Measurements from ENCODE around the gene SMC3. TPM values are rescaled to one million over a fixed set of nuclear protein-coding genes. Genes with fewer than 3 reads are reported as not detected.

SMC3 gene
- total RNA-seq, 2 donors from 2014 or later, result 66.0 to 75.9 TPM

DNA sequence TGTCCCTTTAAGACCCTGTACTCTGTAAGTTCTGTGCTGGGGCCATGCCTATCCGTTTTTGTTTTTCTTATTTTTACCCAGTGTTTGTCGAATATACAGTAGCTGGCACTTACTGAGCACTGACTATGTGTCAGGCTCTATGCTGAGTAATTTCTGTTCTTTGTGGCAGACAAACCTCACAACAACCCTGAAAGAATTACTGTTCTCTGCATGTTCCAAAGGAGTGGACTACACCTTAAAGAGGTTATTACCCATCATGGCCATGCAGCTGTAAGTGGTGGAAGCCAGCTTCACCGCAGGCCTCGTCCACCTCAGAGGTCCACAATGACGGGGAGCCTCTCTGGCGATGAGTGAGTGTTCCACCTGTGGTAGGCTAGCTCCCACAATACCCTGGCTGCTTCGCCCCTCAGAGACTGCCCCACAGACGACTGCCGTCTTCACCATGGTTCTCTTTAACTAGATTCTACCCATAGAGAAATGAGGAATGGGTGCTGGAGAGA, 46.6 kb downstream of the SMC3 start:
- Histone ChIP-seq H3K4me1 (ENCODE audit: control insufficient read depth, insufficient read depth, low read length) (peaks cover 4% of the 10 kb centered on the region), H3K4me3 (ENCODE audit: low read length) (no peak overlapping the region), H3K9ac (ENCODE audit: extremely low read depth, low read length, poor library complexity, severe bottlenecking) (no peak overlapping the region), H3K9me3 (ENCODE audit: control insufficient read depth, low read length) (no peaks in the 10 kb centered on the region), H3K27me3 (ENCODE audit: control insufficient read depth, insufficient read depth, low read length, poor library complexity, severe bottlenecking) (no peaks in the 10 kb centered on the region), H3K36me3 (ENCODE audit: control insufficient read depth, insufficient read depth, low read length) (no peaks in the 10 kb centered on the region), H3K27ac (ENCODE audit: low read depth, low read length) (no peak overlapping the region)
- Mint-ChIP-seq H3K9me3 (no peaks in the 10 kb centered on the region), H3K4me1 (peaks cover 20% of the 10 kb centered on the region), H3K27ac (no peak overlapping the region), H3K27me3 (ENCODE audit: insufficient read depth) (peaks cover 2% of the 10 kb centered on the region), H3K4me3 (no peak overlapping the region), H3K36me3 (ENCODE audit: low read depth) (no peaks in the 10 kb centered on the region)
- WGBS, 2 experiments (ENCODE audit: insufficient coverage in 1 of 2, insufficient read length in 1 of 2), result 93 to 97% methylated on average over 7 to 9 of the region's 9 CpGs
- TF ChIP-seq, protein P1, sequence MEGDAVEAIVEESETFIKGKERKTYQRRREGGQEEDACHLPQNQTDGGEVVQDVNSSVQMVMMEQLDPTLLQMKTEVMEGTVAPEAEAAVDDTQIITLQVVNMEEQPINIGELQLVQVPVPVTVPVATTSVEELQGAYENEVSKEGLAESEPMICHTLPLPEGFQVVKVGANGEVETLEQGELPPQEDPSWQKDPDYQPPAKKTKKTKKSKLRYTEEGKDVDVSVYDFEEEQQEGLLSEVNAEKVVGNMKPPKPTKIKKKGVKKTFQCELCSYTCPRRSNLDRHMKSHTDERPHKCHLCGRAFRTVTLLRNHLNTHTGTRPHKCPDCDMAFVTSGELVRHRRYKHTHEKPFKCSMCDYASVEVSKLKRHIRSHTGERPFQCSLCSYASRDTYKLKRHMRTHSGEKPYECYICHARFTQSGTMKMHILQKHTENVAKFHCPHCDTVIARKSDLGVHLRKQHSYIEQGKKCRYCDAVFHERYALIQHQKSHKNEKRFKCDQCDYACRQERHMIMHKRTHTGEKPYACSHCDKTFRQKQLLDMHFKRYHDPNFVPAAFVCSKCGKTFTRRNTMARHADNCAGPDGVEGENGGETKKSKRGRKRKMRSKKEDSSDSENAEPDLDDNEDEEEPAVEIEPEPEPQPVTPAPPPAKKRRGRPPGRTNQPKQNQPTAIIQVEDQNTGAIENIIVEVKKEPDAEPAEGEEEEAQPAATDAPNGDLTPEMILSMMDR (conservative IDR thresholded peaks at IDR 0.05), result no peak
- no peak for DNase-seq

- TF ChIP-seq, protein P1 (conservative IDR thresholded peaks at IDR 0.05), result no peak
- 90 to 100% methylated on average over 2 of the region's 2 CpGs for WGBS, 2 experiments (ENCODE audit: insufficient coverage in 1 of 2, insufficient read length in 1 of 2)
- peaks cover 2% of the 10 kb centered on the region for H3K27me3 Mint-ChIP-seq (ENCODE audit: insufficient read depth)
- Histone ChIP-seq H3K9me3 (ENCODE audit: control insufficient read depth, low read length) (no peaks in the 10 kb centered on the region), H3K4me1 (ENCODE audit: control insufficient read depth, insufficient read depth, low read length) (peaks cover 9% of the 10 kb centered on the region), H3K9ac (ENCODE audit: extremely low read depth, low read length, poor library complexity, severe bottlenecking) (no peak overlapping the region), H3K36me3 (ENCODE audit: control insufficient read depth, insufficient read depth, low read length) (no peaks in the 10 kb centered on the region), H3K27me3 (ENCODE audit: control insufficient read depth, insufficient read depth, low read length, poor library complexity, severe bottlenecking) (no peaks in the 10 kb centered on the region), H3K4me3 (ENCODE audit: low read length) (no peak overlapping the region), H3K27ac (ENCODE audit: low read depth, low read length) (no peak overlapping the region)
- no peaks in the 10 kb centered on the region for H3K9me3 Mint-ChIP-seq
- no peak overlapping the region for H3K4me3 Mint-ChIP-seq
- H3K4me1 Mint-ChIP-seq, result peaks cover 25% of the 10 kb centered on the region
- H3K36me3 Mint-ChIP-seq (ENCODE audit: low read depth), result no peaks in the 10 kb centered on the region
- no peak for DNase-seq
- H3K27ac Mint-ChIP-seq, result no peak overlapping the region
These were observed 47.7 kb downstream of the SMC3 start for GRCh38 chr10:110615057-110615747.

DNA sequence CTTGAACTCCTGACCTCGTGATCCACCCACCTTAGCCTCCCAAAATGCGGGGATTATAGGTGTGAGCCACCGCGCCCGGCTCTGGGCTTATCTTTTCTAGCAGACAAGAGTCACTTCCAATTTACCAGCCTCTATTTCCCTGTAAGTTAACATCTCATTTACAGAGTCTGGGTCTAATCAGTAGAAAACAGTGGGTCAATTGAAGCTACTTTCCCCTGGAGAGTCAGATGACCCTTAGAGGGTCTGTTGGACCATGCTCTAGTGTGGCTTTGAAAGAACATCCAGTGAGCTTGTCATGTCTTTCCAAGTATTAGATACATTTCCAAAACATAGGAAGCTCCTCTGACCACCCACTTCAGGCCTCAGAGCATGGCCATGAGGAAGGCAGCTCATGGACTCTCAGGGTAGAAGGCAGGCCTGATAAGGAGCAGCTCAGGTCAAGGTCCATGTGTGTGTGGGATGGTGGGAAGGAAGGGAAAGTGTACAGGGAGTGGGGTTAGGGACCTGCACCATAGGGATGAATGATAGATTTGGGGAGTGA, 49.1 kb downstream of the SMC3 start:
- peaks cover 2% of the 10 kb centered on the region for H3K27me3 Mint-ChIP-seq (ENCODE audit: insufficient read depth)
- no peaks in the 10 kb centered on the region for H3K36me3 Mint-ChIP-seq (ENCODE audit: low read depth)
- TF ChIP-seq, protein P1 (conservative IDR thresholded peaks at IDR 0.05), result no peak
- Histone ChIP-seq H3K4me1 (ENCODE audit: control insufficient read depth, insufficient read depth, low read length) (peaks cover 6% of the 10 kb centered on the region), H3K9ac (ENCODE audit: extremely low read depth, low read length, poor library complexity, severe bottlenecking) (no peak overlapping the region), H3K27me3 (ENCODE audit: control insufficient read depth, insufficient read depth, low read length, poor library complexity, severe bottlenecking) (no peaks in the 10 kb centered on the region), H3K9me3 (ENCODE audit: control insufficient read depth, low read length) (no peaks in the 10 kb centered on the region), H3K36me3 (ENCODE audit: control insufficient read depth, insufficient read depth, low read length) (no peaks in the 10 kb centered on the region), H3K4me3 (ENCODE audit: low read length) (no peak overlapping the region), H3K27ac (ENCODE audit: low read depth, low read length) (no peak overlapping the region)
- no peak overlapping the region for H3K4me3 Mint-ChIP-seq
- 86 to 96% methylated on average over 4 to 5 of the region's 5 CpGs for WGBS, 2 experiments (ENCODE audit: insufficient coverage in 1 of 2, insufficient read length in 1 of 2)
- no peaks in the 10 kb centered on the region for H3K9me3 Mint-ChIP-seq
- no peak for DNase-seq
- no peak overlapping the region for H3K27ac Mint-ChIP-seq
- H3K4me1 Mint-ChIP-seq, result peaks cover 16% of the 10 kb centered on the region
